Glomerular visceral epithelial cell (primary cell): ENCODE data around the gene PRPF6.
A peak's percentile ranks its signal among the peaks of the same experiment; 100 is the strongest.
"Not testable (repeated sequence)": the region's sequence is repeated elsewhere in the genome, so short reads cannot be mapped to it uniquely, and the experiment has no call there.

Experiments used
- DNase-seq: peaks from one replicate; pipeline ENCODE4 v3.0.0-alpha.2; 2016; ENCODE audit errors: extremely low spot score

Gene PRPF6

DNA sequence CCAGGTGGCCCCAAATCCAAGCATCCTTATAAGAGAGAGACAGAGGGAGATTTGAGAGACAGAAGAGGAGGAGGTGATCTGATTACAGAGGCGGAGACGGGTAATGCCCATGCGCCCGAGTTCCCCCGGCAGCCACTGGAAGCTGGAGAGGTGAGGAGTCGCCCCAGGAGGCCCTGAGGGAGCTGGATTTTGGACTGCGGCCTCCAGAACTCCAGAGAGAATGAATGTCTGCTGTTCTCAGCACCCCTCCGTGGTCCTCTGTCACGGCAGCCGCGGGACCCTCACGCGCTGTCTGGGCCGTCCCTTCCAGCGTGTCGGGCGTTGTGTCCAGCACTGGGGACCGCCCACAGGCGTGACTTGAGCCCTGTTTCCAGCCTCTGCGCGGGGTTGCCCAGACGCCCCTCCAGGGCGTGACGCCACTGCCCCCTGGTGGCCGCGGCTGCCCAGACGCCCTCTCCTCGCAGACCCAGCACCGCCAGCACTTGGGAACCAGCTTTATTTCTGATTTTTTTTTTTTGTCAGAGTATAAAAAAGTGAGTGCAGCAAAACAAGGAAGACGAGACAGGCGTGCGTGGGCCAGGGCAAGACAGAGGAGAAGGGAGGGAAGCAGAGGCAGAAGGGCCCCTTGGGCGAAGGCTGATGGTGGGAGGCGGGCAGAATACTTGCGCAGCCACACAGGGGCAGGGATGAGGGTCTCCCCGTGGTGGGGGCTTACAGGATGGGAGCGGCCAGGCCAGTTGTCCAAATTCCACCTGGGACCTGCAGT is 7.1 kb upstream of the PRPF6 start:
- DNase-seq, result peak; percentile 86

DNA sequence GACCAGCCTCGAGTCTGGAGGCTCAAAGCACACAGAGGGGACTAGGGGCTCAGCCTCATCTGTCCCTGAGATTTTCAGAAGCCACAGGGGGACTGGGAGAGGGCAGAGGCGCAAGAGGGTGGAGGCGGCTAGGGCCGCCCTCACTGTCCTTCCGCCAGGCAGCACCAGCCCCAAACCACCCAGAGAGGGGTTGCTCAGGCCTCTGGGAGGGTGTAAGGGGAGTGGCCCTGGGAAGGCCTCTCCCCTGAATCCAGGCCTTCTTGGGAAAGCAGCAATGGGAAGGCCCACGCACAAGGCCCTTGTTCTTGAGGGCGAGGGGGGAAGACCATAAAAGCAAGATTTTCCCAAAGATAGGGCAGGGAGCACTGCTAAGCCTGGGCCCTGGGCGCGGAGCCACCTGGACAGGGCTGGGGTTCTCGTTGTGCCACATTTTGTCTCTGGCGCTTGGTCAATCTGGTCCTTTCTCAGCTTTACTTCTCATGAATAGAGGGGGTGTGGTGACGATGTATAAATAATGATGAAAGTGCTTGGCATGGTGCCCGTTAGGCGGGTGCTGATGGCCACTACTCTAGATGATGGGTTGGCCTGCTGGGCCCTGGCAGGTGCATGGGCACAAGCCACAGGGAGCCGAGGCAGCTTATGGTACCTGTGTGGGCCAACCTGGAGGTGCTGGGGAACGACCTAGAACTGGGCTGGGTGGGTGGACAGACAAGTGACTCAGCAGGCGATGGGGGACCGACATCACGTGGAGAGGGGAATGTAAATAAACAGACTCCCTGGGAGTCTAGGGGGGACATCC is 6.3 kb upstream of the PRPF6 start:
- DNase-seq, result no peak

DNA sequence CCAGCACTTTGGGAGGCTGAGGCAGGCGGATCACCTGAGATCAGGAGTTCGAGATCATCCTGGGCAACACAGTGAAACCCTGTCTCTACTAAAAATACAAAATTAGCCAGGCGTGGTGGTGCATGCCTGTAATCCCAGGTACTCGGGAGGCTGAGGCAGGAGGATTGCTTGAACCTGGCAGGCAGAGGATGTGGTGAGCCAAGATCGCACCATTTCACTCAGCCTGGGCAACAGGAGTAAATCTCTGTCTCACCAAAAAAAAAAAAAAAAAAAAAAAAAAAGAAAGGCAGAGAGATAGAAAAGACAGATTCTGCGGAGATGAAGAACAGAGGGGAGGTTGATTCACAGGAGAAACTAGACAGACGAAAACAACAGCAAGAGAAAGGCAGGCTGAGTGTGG is 4.4 kb upstream of the PRPF6 start:
- DNase-seq, result not testable (repeated sequence)

DNA sequence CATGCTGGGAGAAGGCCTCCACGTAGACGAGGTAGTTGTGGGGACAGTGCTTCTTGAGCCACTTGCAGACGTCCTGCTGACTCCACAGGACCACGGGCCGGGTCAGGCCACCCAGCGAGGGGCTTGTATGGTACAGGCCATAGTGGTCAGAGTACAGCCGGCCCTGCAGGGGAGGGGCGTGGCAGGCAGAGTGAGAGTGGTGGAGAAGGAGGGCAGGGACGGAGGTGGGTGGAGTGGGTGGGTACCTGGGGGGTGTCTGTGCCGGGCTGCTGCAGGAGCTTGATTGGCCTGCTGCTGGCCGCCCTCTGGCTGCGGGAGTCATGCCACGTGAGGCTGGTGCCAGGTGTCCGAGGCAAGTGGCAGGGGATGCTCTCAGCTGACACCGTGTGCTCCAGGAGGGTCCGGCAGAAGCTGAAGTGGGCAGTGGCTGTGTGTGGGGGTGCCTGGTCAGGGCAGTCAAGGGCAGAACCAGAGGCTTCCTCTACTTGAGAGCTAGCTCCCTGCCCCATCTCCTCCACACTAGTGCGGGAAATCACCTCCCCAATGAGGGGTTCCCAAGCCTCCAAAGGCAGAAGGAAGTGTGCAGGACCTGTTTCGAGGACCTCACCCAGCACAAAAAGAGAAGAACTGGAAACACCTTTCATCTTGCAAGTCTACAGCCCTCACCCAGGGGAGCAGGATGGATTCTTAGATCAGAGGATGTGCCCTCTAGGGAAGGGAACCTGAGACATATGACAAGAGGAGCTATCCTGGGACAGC is 3.8 kb upstream of the PRPF6 start:
- DNase-seq, result no peak

- DNase-seq, result peak; percentile 91
Observed at GRCh38 chr20:63977739-63978276, 3.1 kb upstream of the PRPF6 start.

DNA sequence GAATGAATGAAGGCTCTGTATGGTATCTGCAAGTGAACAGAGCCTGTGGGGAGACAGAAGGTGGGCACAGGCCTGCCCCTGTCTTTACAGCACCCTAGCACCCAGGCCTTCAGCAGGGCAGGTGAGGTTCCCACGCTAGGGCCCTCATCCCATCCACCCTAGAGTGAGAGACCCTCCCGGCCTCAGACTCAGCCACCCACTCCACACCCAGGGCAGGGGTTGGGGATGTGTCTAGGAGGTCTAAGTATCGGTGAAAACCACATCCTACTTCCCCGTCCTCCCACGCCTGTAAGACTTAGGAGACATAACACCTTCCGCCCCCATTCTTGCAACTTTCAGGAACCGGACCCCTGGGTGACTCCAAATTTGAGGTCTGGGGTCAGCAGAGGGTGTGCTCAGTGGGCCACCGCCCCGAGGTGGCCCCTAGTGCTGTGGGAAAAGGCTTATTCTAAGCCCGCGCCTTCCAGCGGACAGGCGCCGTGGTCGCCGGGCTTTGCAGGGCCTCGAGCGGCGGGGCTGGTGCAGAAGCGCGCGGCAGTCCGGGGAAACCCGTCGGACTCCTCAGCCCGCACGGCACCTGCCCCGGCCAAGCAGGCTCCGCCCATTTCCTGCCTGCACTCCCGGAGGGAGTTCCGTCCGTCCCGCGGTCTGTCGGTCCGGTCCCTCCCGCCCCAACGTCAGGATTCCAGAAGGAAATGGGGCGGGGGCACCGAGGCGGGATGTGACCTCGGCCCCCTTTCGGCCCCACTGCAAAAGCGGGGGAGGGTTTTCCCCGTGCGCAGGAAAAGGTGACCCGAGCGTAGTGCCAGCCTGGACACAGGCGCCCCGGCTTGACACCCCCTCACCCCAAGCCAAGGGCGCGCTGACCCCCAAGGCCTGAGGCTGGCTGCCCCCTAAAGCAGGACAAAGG is 2.4 kb upstream of the PRPF6 start:
- peak; percentile 80 for DNase-seq

DNA sequence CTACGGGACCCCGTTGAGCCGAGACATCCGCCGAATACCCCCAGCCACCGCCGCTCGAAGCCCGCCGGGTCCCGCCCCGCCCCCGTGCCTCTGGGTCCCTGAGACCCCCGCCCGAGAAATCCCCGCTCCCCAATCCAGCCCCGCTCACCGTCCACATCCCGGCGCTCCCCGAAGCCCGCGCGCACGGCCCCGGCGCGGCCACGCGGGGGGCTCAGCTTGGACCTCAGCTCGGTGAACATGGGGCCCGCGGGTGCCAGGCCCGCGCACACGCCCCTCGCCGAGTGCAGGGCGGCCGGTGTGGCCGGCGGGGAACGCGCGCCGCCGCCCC is 1.7 kb upstream of the PRPF6 start:
- no peak for DNase-seq

DNA sequence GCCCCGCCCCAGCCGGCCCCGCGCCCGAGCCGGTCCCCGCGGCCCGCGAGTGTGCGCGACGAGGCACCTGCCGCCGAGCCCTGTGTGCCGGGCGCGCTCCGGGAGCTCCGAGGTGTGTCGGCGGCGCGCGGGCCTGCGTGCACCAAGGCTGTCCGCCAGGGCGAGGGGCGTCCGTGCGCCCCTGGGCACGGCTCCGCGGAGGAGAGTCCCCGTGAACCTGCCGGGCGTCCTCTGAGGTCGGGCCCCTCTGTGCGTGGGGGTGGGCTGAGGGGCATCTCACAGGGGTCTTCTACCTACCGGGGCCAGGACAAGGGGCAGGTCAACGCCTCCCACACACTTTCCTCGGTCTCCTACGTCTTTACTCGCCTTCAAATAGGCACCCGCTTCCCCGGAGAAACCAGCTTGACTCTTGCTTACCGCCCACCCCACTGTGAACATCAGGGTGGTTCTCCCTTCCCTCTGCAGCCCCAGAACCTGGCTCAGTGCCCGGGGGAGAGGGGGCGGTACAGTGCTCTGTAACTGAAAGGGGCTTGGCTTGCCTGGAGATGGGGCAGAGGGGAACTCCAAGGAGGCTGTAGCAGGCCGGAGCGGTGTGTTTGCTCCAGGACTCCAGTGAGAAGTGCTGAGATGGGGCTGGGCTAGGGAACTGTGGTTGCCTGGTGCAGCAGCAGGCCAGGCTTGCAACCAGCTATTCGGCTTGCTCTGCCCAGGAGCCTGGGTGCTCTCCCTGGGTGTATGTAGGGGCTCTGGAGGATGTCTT is 1.2 kb upstream of the PRPF6 start, which contains the start of gene SAMD10:
SAMD10 (minus strand) TSS at position 86 of the 760 bp plus-strand sequence. CDS start 175 bp downstream, outside the sequence.
- peak; percentile 81 for DNase-seq

GRCh38 chr20:63980317-63980805 is 571 bp upstream of the PRPF6 start:
- no peak for DNase-seq

GRCh38 chr20:63982937-63983336 is 2.0 kb downstream of the PRPF6 start:
- DNase-seq, result no peak

DNA sequence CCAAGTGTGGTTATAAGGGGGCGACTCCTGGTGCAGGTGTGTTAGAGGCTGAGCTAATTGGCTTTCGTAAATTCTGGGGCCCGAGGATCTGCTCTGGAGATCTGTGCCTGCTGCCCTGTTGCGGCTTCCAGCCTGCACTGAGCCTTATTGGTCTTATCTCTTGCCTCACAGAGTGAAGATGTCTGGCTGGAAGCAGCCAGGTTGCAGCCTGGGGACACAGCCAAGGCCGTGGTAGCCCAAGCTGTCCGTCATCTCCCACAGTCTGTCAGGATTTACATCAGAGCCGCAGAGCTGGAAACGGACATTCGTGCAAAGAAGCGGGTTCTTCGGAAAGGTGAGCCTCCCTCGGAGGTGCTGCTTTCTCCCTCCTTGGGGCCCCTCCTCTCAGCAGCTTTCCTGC is 20.0 kb downstream of the PRPF6 start:
- no peak for DNase-seq

DNA sequence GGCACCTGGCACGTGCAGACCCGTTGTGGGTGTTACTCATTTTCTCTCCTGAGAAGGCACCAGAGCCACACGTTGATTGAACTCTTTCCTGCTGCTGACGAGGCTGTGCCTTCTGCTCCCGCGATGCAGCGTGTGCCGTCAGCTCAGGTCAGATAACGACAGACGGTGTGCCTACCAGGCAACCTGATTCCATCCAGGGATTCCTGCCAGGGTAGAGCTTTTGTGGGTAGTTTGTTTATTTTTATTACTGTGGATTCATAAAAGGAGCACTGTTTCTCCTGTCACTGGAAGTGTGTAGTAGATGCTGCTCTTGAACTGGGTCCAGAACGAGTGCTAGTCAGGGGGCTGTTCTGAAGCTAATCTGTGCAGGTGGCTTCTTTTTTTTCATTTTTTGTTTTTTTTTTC is 20.7 kb downstream of the PRPF6 start:
- DNase-seq, result no peak

GRCh38 chr20:64003960-64004725 is 23.2 kb downstream of the PRPF6 start:
- no peak for DNase-seq

DNA sequence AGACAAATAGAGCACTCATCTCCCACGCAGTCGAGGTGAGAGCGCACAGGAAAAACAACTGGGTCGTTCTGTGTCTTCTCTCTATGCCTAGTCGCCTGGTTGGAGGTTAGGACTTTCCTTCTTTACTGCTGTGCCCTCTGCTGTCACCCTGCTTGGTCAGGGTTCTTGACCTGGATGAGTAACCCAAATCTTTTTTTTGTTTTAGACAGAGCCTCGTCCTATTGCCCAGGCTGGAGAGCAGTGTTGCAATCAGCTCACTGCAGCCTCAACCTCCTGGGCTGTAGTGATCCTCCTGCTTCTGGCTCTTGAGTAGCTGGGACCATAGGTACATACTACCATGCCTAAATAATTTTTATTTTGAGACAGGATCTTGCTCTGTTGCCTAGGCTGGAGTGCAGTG is 24.5 kb downstream of the PRPF6 start:
- DNase-seq, result no peak

GRCh38 chr20:64006490-64006889 is 25.6 kb downstream of the PRPF6 start:
- DNase-seq, result no peak

DNA sequence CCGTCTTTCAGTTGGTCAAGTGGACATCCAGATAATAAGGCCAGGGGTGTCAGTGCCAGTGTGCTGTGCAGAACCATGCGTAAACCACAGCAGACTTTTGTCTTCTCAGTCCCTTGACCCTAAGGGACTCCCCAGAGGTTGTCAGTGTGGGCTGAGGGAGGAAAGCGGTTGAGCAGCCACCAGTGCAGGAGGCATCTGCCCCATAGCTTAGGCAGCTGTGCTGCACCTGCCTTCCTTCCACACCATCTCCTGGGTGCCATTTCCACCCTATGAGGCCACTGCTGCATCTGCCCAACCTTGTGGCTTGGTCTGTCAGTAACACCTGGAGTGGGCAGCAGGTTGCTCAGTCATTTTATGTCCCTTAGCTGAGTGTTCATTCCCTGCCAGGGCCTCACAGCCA is 26.0 kb downstream of the PRPF6 start:
- no peak for DNase-seq

GRCh38 chr20:64009811-64010387 is 29.0 kb downstream of the PRPF6 start:
- DNase-seq, result no peak

DNA sequence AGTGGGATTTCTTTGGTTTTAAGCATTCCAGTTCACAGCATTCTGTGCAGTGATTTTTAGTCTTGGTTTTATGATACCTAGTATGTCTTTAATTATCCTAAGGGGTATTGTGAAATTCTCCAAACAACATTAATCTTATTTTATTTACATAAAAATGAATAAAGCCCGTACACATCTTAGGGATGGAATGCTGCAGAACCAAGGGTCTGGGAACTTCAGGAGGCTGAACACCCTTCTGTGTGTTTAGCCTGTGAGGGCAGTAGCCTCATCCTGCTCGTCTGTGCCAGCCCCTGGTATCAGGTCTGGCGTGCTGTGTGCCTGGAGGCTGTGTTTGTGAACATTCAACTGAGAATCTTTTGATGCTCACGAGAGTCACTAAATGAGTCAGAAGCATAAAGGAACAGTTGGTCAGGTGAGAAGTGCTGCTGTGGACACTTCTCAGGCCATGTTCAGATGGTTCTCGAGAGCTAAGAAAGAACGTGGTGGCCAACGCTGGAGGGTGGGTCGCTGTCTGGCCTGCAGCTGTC is 29.8 kb downstream of the PRPF6 start:
- no peak for DNase-seq

GRCh38 chr20:64011366-64011779 is 30.4 kb downstream of the PRPF6 start:
- no peak for DNase-seq
